Panc1 (cell line): ENCODE results near the gene ARHGEF10L. TPM values are rescaled to one million over a fixed set of nuclear protein-coding genes. Genes with fewer than 3 reads are reported as not detected.

ENCODE experiments used
- ATAC-seq: fragments of 200-7000 bp; cut with Tn5 transposase; 2 replicates; pipeline ENCODE4 v1.9.1; 2020; ENCODE audit warnings: mild to moderate bottlenecking, moderate library complexity
- BruUV-seq: library from RNA; stranded (reverse); fragments of 400-500 nt; replicated peaks from 2 replicates; lab custom pipeline; 2021; lab: Mats Ljungman, UMichigan
- CTCF ChIA-PET: fragments of 300-600 bp; sonication (Branson Sonifier 250); formaldehyde crosslinking; loops from one replicate; lab custom pipeline; 2022; ENCODE audit warnings: antibody characterized with exemption; lab: Charles Lee
- POLR2A ChIA-PET: fragments of 300-600 bp; sonication (Branson Sonifier 250); formaldehyde crosslinking; loops from one replicate; lab custom pipeline; 2022; ENCODE audit warnings: antibody characterized with exemption; lab: Charles Lee
- DNase-seq: peaks from one replicate; pipeline ENCODE4 v3.0.0-alpha.2; 2010; ENCODE audit warnings: low read depth, low spot score
- H3K27ac ChIP-seq: 2 replicates; pipeline ENCODE4 v1.5.1; 2011; ENCODE audit warnings: mild to moderate bottlenecking, low read length, inconsistent platforms
- H3K27me3 ChIP-seq: fragments of 200-500 bp; sonication (Bioruptor generic); 2 replicates; pipeline ENCODE4 v1.6.0; 2014; ENCODE audit warnings: low read length, inconsistent platforms; ENCODE audit not compliant: control insufficient read depth, insufficient read depth
- H3K36me3 ChIP-seq: fragments of 200-500 bp; sonication (Bioruptor generic); 2 replicates; pipeline ENCODE4 v1.5.1; 2014; ENCODE audit warnings: inconsistent platforms, mild to moderate bottlenecking, low read length, moderate library complexity; ENCODE audit not compliant: control insufficient read depth, insufficient read depth
- H3K4me1 ChIP-seq: 2 replicates; pipeline ENCODE4 v1.5.1; 2011; ENCODE audit warnings: inconsistent platforms, mild to moderate bottlenecking, low read length, moderate library complexity; ENCODE audit not compliant: control insufficient read depth, insufficient read depth
- H3K4me3 ChIP-seq, 2 experiments: 2 replicates each; pipeline ENCODE4 v1.5.1; 2011 to 2012; ENCODE audit warnings: low read depth in 2 of 2, low read length in 2 of 2, mild to moderate bottlenecking in 2 of 2, inconsistent platforms in 1 of 2, moderate library complexity in 1 of 2
- H3K9me3 ChIP-seq: fragments of 200-500 bp; sonication (Bioruptor generic); 2 replicates; pipeline ENCODE4 v1.5.1; 2014; ENCODE audit warnings: low read depth, mild to moderate bottlenecking, inconsistent platforms, low read length, moderate library complexity; ENCODE audit not compliant: control insufficient read depth, insufficient read depth
- POLR2AphosphoS5 ChIP-seq: IDR thresholded peaks from 2 replicates; pipeline ENCODE4 v1.6.1; 2012; ENCODE audit warnings: mild to moderate bottlenecking, low read depth, low read length, moderate library complexity
- SIN3A ChIP-seq: IDR thresholded peaks from 2 replicates; pipeline ENCODE4 v1.6.1; 2012; ENCODE audit warnings: low read depth, mild to moderate bottlenecking, low read length, moderate library complexity, borderline replicate concordance; ENCODE audit not compliant: insufficient read depth
- TCF7L2 ChIP-seq: IDR thresholded peaks from 2 replicates; pipeline ENCODE4 v1.6.1; 2011; ENCODE audit warnings: mild to moderate bottlenecking, low read depth, low read length, inconsistent platforms
- in situ Hi-C: cut with HindIII; loops from 2 replicates; pipeline ENCODE4 v1.10.0; 2016; ENCODE audit warnings: low sequenced_read_pairs, low pct_unique_long_range_greater_than_20kb
- intact Hi-C: fragments of 100-400 bp; cut with micrococcal nuclease; formaldehyde crosslinking; loops from one replicate; pipeline ENCODE4 v1.10.0; 2022; ENCODE audit not compliant: unreplicated experiment
- total RNA-seq: library from RNA; stranded (reverse); gene quantifications from one replicate; pipeline ENCODE4 v1.2.1, GENCODE V29; 2021; ENCODE audit not compliant: unreplicated experiment
- TF ChIP-seq, protein P1 (sequence below): fragments of 450-650 bp; IDR thresholded peaks from 2 replicates; pipeline ENCODE4 v1.5.1; 2017; ENCODE audit warnings: mild to moderate bottlenecking
- TF ChIP-seq, protein P2 (sequence below), 2 experiments: IDR thresholded peaks; 2 replicates each; pipeline ENCODE4 v1.6.1; 2011 to 2012; ENCODE audit warnings: low read depth in 2 of 2, control low read depth in 1 of 2, low read length in 1 of 2, mild to moderate bottlenecking in 1 of 2, moderate library complexity in 1 of 2; ENCODE audit not compliant: insufficient read depth in 1 of 2

ARHGEF10L gene
- total RNA-seq, 1 experiment from 2014 or later: 5.9 TPM

DNA sequence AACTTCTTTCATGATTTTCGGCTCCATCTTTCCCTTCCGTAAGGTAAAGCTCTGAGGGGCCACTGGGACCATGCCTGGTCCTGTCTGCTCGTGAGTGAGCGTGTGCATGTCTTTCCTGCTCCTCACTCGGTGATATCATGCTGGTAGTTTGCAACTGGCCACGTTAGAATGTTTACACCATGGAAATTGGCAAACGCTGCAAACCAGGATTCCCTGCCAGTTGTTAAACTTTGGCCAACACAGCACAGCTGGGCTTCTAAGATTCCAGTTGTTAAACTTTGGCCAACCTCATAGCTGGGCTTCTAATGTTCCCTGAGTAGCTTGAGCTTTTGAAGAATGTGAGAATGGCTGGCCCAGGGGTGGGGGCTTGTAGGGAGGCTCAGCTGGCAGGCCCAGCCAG lies 147.6 kb downstream of the ARHGEF10L start:
- TF ChIP-seq TCF7L2: no peak
- TF ChIP-seq, protein P1, sequence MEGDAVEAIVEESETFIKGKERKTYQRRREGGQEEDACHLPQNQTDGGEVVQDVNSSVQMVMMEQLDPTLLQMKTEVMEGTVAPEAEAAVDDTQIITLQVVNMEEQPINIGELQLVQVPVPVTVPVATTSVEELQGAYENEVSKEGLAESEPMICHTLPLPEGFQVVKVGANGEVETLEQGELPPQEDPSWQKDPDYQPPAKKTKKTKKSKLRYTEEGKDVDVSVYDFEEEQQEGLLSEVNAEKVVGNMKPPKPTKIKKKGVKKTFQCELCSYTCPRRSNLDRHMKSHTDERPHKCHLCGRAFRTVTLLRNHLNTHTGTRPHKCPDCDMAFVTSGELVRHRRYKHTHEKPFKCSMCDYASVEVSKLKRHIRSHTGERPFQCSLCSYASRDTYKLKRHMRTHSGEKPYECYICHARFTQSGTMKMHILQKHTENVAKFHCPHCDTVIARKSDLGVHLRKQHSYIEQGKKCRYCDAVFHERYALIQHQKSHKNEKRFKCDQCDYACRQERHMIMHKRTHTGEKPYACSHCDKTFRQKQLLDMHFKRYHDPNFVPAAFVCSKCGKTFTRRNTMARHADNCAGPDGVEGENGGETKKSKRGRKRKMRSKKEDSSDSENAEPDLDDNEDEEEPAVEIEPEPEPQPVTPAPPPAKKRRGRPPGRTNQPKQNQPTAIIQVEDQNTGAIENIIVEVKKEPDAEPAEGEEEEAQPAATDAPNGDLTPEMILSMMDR: no peak
- TF ChIP-seq, protein P2, sequence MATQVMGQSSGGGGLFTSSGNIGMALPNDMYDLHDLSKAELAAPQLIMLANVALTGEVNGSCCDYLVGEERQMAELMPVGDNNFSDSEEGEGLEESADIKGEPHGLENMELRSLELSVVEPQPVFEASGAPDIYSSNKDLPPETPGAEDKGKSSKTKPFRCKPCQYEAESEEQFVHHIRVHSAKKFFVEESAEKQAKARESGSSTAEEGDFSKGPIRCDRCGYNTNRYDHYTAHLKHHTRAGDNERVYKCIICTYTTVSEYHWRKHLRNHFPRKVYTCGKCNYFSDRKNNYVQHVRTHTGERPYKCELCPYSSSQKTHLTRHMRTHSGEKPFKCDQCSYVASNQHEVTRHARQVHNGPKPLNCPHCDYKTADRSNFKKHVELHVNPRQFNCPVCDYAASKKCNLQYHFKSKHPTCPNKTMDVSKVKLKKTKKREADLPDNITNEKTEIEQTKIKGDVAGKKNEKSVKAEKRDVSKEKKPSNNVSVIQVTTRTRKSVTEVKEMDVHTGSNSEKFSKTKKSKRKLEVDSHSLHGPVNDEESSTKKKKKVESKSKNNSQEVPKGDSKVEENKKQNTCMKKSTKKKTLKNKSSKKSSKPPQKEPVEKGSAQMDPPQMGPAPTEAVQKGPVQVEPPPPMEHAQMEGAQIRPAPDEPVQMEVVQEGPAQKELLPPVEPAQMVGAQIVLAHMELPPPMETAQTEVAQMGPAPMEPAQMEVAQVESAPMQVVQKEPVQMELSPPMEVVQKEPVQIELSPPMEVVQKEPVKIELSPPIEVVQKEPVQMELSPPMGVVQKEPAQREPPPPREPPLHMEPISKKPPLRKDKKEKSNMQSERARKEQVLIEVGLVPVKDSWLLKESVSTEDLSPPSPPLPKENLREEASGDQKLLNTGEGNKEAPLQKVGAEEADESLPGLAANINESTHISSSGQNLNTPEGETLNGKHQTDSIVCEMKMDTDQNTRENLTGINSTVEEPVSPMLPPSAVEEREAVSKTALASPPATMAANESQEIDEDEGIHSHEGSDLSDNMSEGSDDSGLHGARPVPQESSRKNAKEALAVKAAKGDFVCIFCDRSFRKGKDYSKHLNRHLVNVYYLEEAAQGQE (IDR thresholded peaks at IDR 0.05; ENCODE audit: insufficient read depth in 1 of 2, low read depth in 2 of 2, low read length in 1 of 2): no peak
- no peak for TF ChIP-seq SIN3A
- TF ChIP-seq POLR2AphosphoS5: no peak
- ATAC-seq (no peak), DNase-seq (no peak)
- ChIA-PET POLR2A (no interaction called here), CTCF (no interaction called here)
- no TSS peak for BruUV-seq
- H3K27me3 ChIP-seq: no peaks in the 10 kb centered on the region
- H3K27ac ChIP-seq: no peak overlapping the region
- H3K4me1 ChIP-seq: no peaks in the 10 kb centered on the region
- intact Hi-C loops: no loop called here
- no peak overlapping the region for H3K4me3 ChIP-seq
- no peaks in the 10 kb centered on the region for H3K36me3 ChIP-seq
- in situ Hi-C loops: no loop called here
- no peaks in the 10 kb centered on the region for H3K9me3 ChIP-seq

DNA sequence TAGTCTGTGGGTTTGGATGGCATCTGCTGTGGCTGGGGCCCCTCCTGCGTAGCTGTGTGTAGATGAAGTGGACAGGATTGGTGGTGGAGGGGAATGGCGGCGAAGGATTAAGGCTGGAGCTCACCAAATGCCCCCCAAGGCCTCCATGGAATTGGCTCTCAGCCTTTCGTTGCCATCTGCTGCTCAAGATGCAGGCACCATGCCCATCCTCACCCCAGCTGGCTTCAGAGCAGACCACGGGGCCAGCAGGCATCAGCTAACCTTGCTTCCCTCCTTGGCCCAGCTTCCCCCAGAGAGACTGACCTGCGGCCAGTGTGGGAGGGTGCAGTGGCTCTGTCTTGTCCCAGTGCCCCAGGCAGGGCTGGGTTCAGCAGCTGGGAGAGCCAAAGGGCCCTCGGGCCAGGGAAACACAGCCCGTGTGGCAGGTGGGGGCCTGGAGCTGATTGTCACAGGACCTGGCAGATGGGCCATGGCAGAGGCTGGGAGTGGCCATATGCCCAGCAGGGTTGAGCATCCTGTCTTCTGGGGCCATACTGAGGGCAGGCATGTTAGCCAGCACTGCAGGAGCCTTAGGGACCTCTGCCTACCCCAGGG lies 148.8 kb downstream of the ARHGEF10L start:
- no peaks in the 10 kb centered on the region for H3K27me3 ChIP-seq
- ATAC-seq (no peak), DNase-seq (no peak)
- ChIA-PET CTCF (no interaction called here), POLR2A (interaction anchor here (0.7 kb wide), 1 partner anchor 33 kb away, joined by 6 read pairs; no protein-coding TSS in a partner anchor)
- intact Hi-C loops (no loop called here), in situ Hi-C loops (no loop called here)
- H3K9me3 ChIP-seq: no peaks in the 10 kb centered on the region
- BruUV-seq: no TSS peak
- TF ChIP-seq POLR2AphosphoS5: no peak
- no peak for TF ChIP-seq TCF7L2
- TF ChIP-seq, protein P2 (IDR thresholded peaks at IDR 0.05; ENCODE audit: insufficient read depth in 1 of 2, low read depth in 2 of 2, low read length in 1 of 2): no peak
- TF ChIP-seq SIN3A: no peak
- TF ChIP-seq, protein P1: no peak
- no peaks in the 10 kb centered on the region for H3K4me1 ChIP-seq
- no peaks in the 10 kb centered on the region for H3K36me3 ChIP-seq
- H3K27ac ChIP-seq: no peak overlapping the region
- no peak overlapping the region for H3K4me3 ChIP-seq
